Diencephalon (tissue), 1 donor: Measurements from ENCODE around the gene ELAC2. TPM values are rescaled to one million over a fixed set of nuclear protein-coding genes. Genes with fewer than 3 reads are reported as not detected.

ENCODE experiments used
- total RNA-seq: library from RNA; depleted of rRNA; stranded (reverse); fragments of >200 nt; gene quantifications from one replicate; pipeline ENCODE4 v1.2.3, GENCODE V29; 2014

Gene ELAC2
- total RNA-seq: 39.2 TPM

DNA sequence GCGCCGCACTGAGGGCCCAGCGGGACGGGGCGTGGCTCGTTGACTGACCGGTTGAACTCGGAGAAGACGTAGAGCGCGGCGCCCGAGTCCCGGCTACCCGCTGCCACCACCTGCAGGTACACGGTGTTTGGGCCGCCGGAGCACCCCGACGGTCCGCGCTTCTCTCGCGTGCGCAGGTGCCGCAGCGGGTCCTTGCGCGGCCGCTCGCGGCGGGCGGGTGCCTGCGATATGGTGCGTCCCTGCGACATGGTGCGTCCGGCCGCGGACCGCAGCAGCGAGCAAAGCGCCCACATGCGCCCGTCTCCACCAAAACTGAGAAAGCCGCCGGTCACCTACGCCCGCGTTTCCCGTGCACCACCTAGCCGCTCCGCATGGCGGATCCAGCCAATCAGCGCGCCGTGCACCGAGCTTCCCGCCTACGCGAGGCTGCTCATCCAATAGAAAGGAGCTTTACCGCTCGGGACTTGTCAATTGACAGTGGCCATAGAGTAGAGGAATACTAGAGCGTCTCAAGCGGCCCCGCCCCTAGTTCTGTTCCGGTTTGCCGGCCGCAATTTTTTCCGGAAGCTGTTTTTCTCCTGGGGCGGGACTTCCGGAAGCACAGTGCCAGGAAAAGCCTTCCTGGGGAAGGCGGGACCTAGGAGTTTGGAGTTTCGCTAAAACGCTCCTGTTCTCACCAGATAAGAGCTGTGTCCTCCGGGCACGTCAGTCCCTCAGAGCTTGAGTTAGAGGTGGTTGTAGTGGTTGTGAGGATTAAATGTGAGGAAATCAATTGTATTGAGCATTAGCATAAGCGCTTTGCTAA, at the start of gene ELAC2:
ELAC2 (minus strand) TSS at position 373 of the 805 bp plus-strand sequence; CDS start at position 293, 80 bp downstream.

Other genes with a start within 250 kb of the ELAC2 start
- gene ARHGAP44, start 228.5 kb downstream of the ELAC2 start, total RNA-seq: 19.1 TPM